ENCODE results near the gene ATIC.

Gene ATIC

GRCh38 chr2:215396595-215397313, 84.9 kb downstream of the ATIC start:
- DNase-seq (ENCODE audit: low read depth in 3 of 3, low spot score in 1 of 3) = no peak

DNA sequence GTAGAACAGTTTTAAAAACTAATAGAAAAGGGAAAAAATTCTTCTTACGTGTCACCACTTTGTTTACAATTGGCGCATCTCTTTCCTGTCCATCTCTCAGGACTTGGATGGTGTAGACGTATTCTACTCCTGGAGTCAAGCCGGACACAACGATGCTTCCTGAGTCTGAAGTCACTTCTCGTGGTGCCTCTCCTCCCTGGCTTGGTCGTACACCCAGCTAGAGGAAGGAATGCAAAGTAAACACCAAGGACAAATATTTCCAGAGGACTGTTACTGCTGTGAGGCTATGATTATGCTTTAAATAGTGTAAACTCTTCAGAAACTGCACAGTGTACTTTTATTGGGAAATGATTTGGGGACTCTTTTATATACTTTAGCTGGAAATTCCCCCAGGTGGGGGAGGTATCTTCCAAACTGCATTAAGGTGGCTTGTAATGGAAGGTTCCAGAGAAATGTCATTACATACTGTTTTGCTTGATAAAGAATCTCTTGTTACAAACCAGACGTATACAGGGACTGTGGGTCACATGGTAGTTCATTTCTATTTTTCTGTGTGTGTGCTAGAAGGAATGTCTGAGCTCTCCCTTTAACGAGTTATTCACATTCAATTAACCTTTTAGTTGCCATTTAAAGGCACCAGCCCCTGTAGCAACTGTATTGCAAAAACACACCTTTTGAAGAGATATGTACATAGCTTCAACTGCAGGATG, 85.9 kb downstream of the ATIC start:
- no peak for DNase-seq (ENCODE audit: low read depth in 3 of 3, low spot score in 1 of 3)

GRCh38 chr2:215399067-215399716, 87.3 kb downstream of the ATIC start:
- DNase-seq (ENCODE audit: low read depth in 3 of 3, low spot score in 1 of 3) = no peak
